Left ventricle myocardium inferior (tissue), 1 donor: ENCODE data around the gene ZNF423. TPM values are rescaled to one million over a fixed set of nuclear protein-coding genes. Genes with fewer than 3 reads are reported as not detected.
A peak's percentile ranks its signal among the peaks of the same experiment; 100 is the strongest.

ENCODE experiments used
- DNase-seq: peaks from one replicate; pipeline ENCODE4 v3.0.0-alpha.2; 2020
- H3K27ac ChIP-seq: fragments of 200-600 bp; replicated peaks from 2 replicates; pipeline ENCODE4 v1.8.0; 2021
- H3K27me3 ChIP-seq: fragments of 200-600 bp; 2 replicates; pipeline ENCODE4 v1.8.0; 2021; ENCODE audit warnings: low read depth
- H3K36me3 ChIP-seq: fragments of 200-600 bp; 2 replicates; pipeline ENCODE4 v1.8.0; 2021
- H3K4me1 ChIP-seq: fragments of 200-600 bp; 2 replicates; pipeline ENCODE4 v1.8.0; 2021
- H3K4me3 ChIP-seq: fragments of 200-600 bp; 2 replicates; pipeline ENCODE4 v1.8.0; 2021; ENCODE audit warnings: mild to moderate bottlenecking, moderate library complexity
- H3K9me3 ChIP-seq: fragments of 200-600 bp; replicated peaks from 2 replicates; pipeline ENCODE4 v1.8.0; 2021
- intact Hi-C: fragments of 100-400 bp; cut with micrococcal nuclease; formaldehyde crosslinking; loops from one replicate; pipeline ENCODE4 v1.11.0; 2022
- total RNA-seq: library from RNA; stranded (reverse); fragmentation: NEBNext Ultra II Directional; extraction: Animal tissue kit (Norgen Biotek cat#: 25700); gene quantifications from one replicate; pipeline ENCODE4 v1.2.1, GENCODE V29; 2021
- TF ChIP-seq, protein P1 (sequence below): fragments of 200-600 bp; IDR thresholded peaks from 2 replicates; pipeline ENCODE4 v1.8.0; 2021; ENCODE audit warnings: antibody characterized with exemption, mild to moderate bottlenecking, borderline replicate concordance
- donor health status: DM: no; HTN: yes; CAD: no; lungs with severe emphysema.

ZNF423 gene
- total RNA-seq, 1 donor from 2014 or later: 8.6 TPM

DNA sequence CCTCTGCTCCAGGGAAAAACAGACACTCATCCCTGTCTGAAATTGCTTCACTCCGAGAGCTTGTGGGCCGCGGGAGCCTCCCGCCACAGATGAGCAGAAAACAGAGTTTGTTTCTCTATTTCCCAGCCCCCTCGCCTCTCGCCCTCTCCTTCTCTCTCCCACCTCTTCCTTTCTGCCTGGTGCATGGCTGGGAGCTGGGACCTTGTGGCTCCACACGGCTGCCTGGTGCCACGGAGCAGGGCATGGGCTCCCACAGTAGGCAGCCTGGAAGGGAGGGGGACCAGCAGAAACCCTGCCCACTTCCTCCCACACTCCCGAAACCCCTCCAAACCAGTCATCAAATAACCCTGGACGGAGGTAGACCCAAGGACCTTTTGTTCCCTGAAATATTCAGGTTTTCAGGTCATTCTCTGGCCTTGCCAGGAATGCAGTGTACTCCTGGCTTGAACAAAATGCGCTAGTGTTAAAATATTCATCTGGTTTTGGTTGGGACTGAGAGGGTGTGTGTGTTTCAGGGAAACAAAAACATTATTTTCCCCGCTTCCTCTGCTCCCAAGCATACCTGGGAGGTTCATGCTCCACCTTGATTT is 277.4 kb downstream of the ZNF423 start:
- Histone ChIP-seq H3K36me3 (no peaks in the 10 kb centered on the region), H3K4me3 (no peak overlapping the region), H3K9me3 (no peaks in the 10 kb centered on the region), H3K4me1 (peaks cover 34% of the 10 kb centered on the region), H3K27ac (no peak overlapping the region), H3K27me3 (no peaks in the 10 kb centered on the region)
- intact Hi-C loops: no loop called here
- no peak for DNase-seq
- TF ChIP-seq, protein P1, sequence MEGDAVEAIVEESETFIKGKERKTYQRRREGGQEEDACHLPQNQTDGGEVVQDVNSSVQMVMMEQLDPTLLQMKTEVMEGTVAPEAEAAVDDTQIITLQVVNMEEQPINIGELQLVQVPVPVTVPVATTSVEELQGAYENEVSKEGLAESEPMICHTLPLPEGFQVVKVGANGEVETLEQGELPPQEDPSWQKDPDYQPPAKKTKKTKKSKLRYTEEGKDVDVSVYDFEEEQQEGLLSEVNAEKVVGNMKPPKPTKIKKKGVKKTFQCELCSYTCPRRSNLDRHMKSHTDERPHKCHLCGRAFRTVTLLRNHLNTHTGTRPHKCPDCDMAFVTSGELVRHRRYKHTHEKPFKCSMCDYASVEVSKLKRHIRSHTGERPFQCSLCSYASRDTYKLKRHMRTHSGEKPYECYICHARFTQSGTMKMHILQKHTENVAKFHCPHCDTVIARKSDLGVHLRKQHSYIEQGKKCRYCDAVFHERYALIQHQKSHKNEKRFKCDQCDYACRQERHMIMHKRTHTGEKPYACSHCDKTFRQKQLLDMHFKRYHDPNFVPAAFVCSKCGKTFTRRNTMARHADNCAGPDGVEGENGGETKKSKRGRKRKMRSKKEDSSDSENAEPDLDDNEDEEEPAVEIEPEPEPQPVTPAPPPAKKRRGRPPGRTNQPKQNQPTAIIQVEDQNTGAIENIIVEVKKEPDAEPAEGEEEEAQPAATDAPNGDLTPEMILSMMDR: no peak

DNA sequence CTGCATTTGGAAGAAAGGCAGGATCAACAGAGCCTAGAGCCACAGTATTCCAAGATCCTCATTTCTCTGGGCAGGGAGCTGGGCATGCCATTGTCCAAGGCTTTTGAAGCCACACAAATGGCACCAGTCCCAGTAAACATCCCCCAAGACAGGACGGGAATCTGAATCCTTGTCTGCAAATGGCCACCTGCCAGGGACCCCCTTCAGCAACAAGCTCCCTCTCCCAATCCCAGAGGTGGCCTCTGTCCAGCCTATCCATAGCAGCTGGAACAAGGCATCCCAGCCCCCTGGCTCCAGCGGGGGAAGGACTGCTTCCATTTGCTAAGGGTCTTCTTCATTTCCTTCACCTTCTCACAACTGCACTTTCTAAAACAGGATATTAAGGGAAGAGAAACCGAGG is 277.9 kb downstream of the ZNF423 start:
- no peaks in the 10 kb centered on the region for H3K36me3 ChIP-seq
- no peak overlapping the region for H3K4me3 ChIP-seq
- peaks cover 34% of the 10 kb centered on the region for H3K4me1 ChIP-seq
- TF ChIP-seq, protein P1: no peak
- intact Hi-C loops: no loop called here
- H3K27me3 ChIP-seq: no peaks in the 10 kb centered on the region
- DNase-seq: no peak
- H3K27ac ChIP-seq: no peak overlapping the region
- H3K9me3 ChIP-seq: no peaks in the 10 kb centered on the region

DNA sequence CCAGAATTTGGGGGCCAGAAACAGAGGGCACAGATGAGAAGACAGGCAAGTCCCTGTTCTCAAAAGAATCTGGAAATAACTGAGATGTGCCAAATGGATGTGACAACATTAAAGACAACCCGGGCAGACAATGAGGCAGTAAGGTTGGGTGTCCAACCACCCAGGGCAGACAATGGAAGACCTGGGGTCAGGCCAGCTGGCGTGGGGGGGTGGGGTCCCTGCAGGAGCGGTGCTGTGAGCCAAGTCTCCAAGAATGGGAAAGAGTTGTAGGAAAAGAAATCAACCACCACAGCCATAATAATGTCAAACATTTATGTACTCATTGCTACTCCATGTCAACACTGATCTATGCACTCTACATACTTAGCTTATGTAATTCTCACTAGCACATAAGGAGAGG is 279.0 kb downstream of the ZNF423 start:
- Histone ChIP-seq H3K27me3 (no peaks in the 10 kb centered on the region), H3K9me3 (no peaks in the 10 kb centered on the region), H3K4me1 (peaks cover 30% of the 10 kb centered on the region), H3K27ac (no peak overlapping the region), H3K4me3 (no peak overlapping the region), H3K36me3 (no peaks in the 10 kb centered on the region)
- TF ChIP-seq, protein P1: no peak
- no peak for DNase-seq
- intact Hi-C loops: no loop called here

DNA sequence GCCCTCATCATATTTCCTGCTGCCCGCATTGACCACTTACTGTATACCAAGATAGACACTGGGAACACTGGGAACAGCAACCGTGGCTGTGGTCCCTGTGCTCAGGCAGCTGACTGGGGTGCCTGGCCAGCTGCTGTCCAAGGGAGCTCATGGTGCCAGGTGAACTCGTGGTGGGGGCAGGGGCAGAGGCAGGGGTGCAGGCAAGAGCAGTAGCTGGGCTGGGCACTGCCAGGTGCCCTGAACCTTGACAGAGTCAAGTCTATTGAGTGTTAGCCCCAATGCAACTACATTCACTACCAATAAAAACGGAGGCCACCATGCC is 279.8 kb downstream of the ZNF423 start:
- no peaks in the 10 kb centered on the region for H3K9me3 ChIP-seq
- H3K27ac ChIP-seq: no peak overlapping the region
- H3K4me3 ChIP-seq: no peak overlapping the region
- peaks cover 22% of the 10 kb centered on the region for H3K4me1 ChIP-seq
- intact Hi-C loops: no loop called here
- DNase-seq: no peak
- TF ChIP-seq, protein P1: no peak
- H3K36me3 ChIP-seq: no peaks in the 10 kb centered on the region
- H3K27me3 ChIP-seq: no peaks in the 10 kb centered on the region

DNA sequence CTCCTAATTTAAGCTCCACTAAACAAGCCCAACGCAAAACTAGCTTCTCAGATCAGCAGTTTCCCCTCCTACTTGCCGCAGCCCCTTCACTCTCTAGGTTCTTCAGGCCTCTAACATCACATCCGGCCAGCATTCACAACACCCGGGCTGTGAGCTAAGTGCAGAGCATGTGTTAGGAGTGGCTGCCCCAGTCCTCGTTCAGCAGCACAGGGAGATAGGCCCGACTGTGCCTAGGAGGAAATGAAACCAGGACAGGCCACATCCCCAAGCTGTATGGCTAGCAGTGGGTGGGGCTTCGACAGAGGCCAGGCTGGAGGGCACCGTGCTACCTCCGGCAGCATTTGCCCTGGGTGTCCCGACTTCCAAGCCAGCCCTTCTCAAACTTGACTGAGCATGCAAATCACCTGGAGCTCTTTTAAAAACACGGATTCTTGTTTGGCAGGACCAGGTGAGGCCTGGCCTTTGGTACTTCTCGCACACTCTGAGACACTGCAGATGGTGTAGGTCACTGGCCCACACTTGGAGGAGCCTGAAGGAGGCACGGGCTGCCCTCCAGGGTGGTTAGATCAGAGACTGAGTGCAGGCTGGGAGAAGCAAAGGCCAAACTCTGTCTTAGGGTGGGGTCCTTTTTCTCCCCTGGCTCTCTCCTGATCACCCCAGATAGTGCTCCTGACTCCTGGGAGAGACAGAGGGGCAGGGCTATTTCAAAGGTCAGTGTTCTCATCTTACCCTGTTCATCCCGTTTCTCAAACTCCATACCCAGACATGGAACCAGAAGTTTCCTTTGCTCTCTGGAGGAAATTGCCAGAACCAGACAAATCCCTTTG is 280.4 kb downstream of the ZNF423 start:
- Histone ChIP-seq H3K9me3 (no peaks in the 10 kb centered on the region), H3K27me3 (no peaks in the 10 kb centered on the region), H3K4me1 (peaks cover 21% of the 10 kb centered on the region), H3K27ac (peak overlapping the region; percentile 19), H3K4me3 (no peak overlapping the region), H3K36me3 (no peaks in the 10 kb centered on the region)
- peak; percentile 48 for DNase-seq
- intact Hi-C loops: no loop called here
- TF ChIP-seq, protein P1: no peak
